ENCODE results near the gene SPATA31D1.

- TF ChIP-seq CTCF (IDR thresholded peaks at IDR 0.05; ENCODE audit: low read depth, low read length, missing input control): no peak
- no peak for TF ChIP-seq TAF1 (conservative IDR thresholded peaks at IDR 0.05)
- no peak for TF ChIP-seq REST (IDR thresholded peaks at IDR 0.05)
- TF ChIP-seq RXRA (IDR thresholded peaks at IDR 0.05): no peak
- no peak for TF ChIP-seq SP1 (IDR thresholded peaks at IDR 0.05)
- no peak for TF ChIP-seq RAD21 (IDR thresholded peaks at IDR 0.05)
These were observed 50.3 kb downstream of the SPATA31D1 start for GRCh38 chr9:82038897-82039296.
